MM.1S (cell line): ENCODE data around the gene ZNF600.

ENCODE experiments used
- EZH2 ChIP-seq: fragments of 300-600 bp; sonication (generic); optimal IDR thresholded peaks from 2 replicates; pipeline ENCODE3; 2017; ENCODE audit warnings: low read depth, mild to moderate bottlenecking, antibody characterized with exemption, low read length, mixed read lengths
- EZH2phosphoT487 ChIP-seq: fragments of 300-600 bp; sonication (generic); IDR thresholded peaks from 2 replicates; pipeline ENCODE4 v1.6.1; 2018; ENCODE audit warnings: antibody characterized with exemption, low read length
- TF ChIP-seq, protein P1 (sequence below): fragments of 300-600 bp; sonication (generic); IDR thresholded peaks from 2 replicates; pipeline ENCODE4 v1.5.1; 2016; ENCODE audit warnings: antibody characterized with exemption, low read length, mixed read lengths

DNA sequence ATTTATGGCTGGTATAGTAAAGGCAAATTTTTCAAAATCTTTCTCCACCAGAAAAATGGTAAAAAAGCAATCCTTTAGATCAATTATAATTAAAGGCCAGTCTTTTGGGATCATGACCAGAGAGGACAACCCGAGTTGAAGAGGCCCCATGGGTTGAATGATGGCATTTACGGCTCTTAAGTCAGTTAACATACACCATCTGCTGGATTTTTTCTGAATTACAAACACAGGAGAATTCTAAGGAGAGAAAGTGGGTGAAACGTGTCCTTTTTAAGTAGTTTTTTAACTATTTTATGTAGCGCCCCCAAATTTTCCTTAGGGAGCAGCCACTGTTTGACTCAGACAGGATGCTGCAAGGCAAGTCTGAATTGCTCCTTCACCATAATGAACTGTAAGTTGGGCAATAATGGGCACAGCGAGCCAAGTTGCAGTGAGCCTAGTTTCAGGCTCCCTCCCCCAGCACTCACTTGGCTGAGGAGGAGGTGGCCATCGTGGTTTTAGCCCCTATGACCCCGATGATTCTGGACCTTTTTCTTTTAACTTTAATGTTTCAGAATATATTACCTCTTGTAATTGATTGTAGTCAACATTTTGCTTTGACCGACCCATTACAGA, 38.1 kb downstream of the ZNF600 start:
- TF ChIP-seq, protein P1, sequence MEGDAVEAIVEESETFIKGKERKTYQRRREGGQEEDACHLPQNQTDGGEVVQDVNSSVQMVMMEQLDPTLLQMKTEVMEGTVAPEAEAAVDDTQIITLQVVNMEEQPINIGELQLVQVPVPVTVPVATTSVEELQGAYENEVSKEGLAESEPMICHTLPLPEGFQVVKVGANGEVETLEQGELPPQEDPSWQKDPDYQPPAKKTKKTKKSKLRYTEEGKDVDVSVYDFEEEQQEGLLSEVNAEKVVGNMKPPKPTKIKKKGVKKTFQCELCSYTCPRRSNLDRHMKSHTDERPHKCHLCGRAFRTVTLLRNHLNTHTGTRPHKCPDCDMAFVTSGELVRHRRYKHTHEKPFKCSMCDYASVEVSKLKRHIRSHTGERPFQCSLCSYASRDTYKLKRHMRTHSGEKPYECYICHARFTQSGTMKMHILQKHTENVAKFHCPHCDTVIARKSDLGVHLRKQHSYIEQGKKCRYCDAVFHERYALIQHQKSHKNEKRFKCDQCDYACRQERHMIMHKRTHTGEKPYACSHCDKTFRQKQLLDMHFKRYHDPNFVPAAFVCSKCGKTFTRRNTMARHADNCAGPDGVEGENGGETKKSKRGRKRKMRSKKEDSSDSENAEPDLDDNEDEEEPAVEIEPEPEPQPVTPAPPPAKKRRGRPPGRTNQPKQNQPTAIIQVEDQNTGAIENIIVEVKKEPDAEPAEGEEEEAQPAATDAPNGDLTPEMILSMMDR = peak; percentile 15; the same call in 1 of the 2 replicates
- TF ChIP-seq EZH2 (no peak), EZH2phosphoT487 (no peak)
